GM18505 (cell line): ENCODE results near the gene FARS2.

ENCODE experiments used
- ATAC-seq: cut with Tn5 transposase; IDR thresholded peaks from one replicate; pipeline ENCODE4 v1.9.1; 2021; ENCODE audit not compliant: unreplicated experiment
- POLR2A ChIP-seq: IDR thresholded peaks from 4 replicates; pipeline ENCODE4 v1.6.1; 2011; ENCODE audit warnings: borderline replicate concordance; ENCODE audit not compliant: insufficient read depth, insufficient read length; ENCODE audit errors: extremely low read depth

FARS2 gene

DNA sequence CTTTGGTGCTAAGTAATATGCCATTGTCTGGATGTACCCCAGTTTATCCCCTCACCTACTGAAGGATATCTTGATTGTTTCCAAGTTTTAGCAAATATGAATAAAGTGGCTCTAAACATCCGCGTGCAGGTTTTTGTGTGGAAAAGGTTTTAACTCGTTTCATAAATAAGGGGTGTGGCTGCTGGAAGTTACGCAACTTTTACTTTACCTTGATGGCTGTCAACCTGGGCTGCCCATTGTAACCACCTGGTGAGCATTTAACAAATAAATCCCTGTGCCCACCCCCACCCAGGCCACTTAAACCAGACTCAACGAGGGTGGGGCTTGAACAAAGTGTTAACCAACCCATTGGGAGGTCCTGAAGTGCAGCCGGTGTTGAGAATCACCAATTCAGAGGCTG lies 557.6 kb downstream of the FARS2 start:
- no peak for ATAC-seq
- TF ChIP-seq POLR2A: no peak
